GM06990 (cell line): ENCODE results near the gene DOCK9.

ENCODE experiments used
- DNase-seq: peaks from one replicate; pipeline ENCODE4 v3.0.0-alpha.2; 2011; ENCODE audit not compliant: insufficient read length; ENCODE audit errors: extremely low read depth
- H3K27me3 ChIP-seq: replicated peaks from 2 replicates; pipeline ENCODE4 v1.6.0; 2011; ENCODE audit warnings: low read length; ENCODE audit not compliant: control insufficient read depth, insufficient read depth
- H3K36me3 ChIP-seq: 2 replicates; pipeline ENCODE4 v1.5.1; 2011; ENCODE audit warnings: low read length; ENCODE audit not compliant: control insufficient read depth, insufficient read depth
- H3K4me3 ChIP-seq: replicated peaks from 2 replicates; pipeline ENCODE4 v1.5.1; 2011; ENCODE audit warnings: low read depth, mild to moderate bottlenecking, control low read depth, low read length
- TF ChIP-seq, protein P1 (sequence below): IDR thresholded peaks from 2 replicates; pipeline ENCODE4 v1.5.1; 2011; ENCODE audit warnings: low read length, control low read depth, mild to moderate bottlenecking, inconsistent platforms; ENCODE audit not compliant: insufficient read depth, poor library complexity, severe bottlenecking

DOCK9 gene

DNA sequence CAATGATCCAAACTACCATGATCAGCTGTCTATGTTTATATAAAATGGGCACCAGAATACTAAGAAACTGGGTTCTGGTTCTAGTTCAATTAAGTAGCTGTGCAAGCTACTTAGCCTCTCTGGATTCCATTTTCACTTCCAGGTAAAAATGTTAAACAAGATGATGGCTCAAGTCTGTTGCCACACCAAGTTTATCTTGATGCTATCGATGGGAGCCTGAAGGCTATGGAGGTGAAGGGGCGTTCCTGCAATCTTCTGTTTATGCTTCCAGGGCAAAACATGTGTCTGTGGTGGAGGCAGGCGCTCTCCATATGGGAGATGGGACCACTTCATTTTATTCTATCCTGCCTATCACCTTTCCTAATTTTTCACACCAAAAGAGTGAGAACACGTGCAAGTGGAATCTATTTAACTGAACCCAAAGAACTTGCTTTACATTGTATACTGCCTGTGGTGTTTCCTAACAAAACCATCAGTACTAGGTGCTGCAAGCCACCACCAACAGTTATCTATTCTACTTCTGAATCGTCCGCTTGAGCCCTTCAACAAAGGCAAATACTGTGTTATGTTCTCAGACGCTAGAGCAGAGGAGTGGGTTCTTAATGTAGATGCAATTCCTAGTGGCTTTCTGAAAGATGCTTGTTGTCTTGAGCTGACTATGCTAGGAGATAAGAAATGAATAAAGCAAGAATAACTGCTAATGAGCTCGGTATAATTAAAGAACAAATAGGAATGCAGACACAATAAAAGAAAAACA lies 70.9 kb downstream of the DOCK9 start:
- Histone ChIP-seq H3K27me3 (no peaks in the 10 kb centered on the region; the same call in 1 of the 2 replicates), H3K36me3 (no peaks in the 10 kb centered on the region; the same call in 1 of the 2 replicates), H3K4me3 (no peak overlapping the region)
- TF ChIP-seq, protein P1, sequence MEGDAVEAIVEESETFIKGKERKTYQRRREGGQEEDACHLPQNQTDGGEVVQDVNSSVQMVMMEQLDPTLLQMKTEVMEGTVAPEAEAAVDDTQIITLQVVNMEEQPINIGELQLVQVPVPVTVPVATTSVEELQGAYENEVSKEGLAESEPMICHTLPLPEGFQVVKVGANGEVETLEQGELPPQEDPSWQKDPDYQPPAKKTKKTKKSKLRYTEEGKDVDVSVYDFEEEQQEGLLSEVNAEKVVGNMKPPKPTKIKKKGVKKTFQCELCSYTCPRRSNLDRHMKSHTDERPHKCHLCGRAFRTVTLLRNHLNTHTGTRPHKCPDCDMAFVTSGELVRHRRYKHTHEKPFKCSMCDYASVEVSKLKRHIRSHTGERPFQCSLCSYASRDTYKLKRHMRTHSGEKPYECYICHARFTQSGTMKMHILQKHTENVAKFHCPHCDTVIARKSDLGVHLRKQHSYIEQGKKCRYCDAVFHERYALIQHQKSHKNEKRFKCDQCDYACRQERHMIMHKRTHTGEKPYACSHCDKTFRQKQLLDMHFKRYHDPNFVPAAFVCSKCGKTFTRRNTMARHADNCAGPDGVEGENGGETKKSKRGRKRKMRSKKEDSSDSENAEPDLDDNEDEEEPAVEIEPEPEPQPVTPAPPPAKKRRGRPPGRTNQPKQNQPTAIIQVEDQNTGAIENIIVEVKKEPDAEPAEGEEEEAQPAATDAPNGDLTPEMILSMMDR: no peak
- DNase-seq: no peak

GRCh38 chr13:98905199-98905598 lies 72.7 kb downstream of the DOCK9 start:
- Histone ChIP-seq H3K4me3 (no peak overlapping the region), H3K27me3 (no peaks in the 10 kb centered on the region; the same call in 1 of the 2 replicates), H3K36me3 (no peaks in the 10 kb centered on the region; the same call in 1 of the 2 replicates)
- DNase-seq: no peak
- TF ChIP-seq, protein P1: no peak

- DNase-seq: no peak
- Histone ChIP-seq H3K27me3 (no peaks in the 10 kb centered on the region), H3K4me3 (no peak overlapping the region), H3K36me3 (no peaks in the 10 kb centered on the region; the same call in none of the 2 replicates)
- TF ChIP-seq, protein P1: no peak
Measured at GRCh38 chr13:98900442-98900841, 77.4 kb downstream of the DOCK9 start.

DNA sequence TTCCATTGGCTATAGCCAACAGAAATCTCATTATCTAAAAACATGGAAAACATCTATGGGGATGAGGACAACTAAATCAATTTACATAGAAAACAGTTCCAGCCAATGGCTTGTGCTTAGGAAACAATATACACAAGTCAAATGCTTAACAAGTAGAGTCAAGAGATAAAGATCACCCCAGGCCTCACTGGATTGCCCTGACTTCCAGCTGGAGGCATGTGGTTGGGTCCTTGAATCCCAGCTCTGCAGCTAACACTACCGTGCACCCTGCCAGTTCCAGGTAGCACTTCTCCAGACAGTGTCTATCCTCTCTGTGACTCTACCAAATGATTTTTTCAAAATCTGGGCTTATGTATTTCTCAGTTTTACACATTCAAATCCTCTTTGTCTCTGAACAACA lies 80.2 kb downstream of the DOCK9 start:
- TF ChIP-seq, protein P1: no peak
- H3K4me3 ChIP-seq: no peak overlapping the region
- H3K36me3 ChIP-seq: no peaks in the 10 kb centered on the region; the same call in none of the 2 replicates
- DNase-seq: no peak
- H3K27me3 ChIP-seq: no peaks in the 10 kb centered on the region

GRCh38 chr13:98896868-98897144 lies 81.1 kb downstream of the DOCK9 start:
- H3K27me3 ChIP-seq: no peaks in the 10 kb centered on the region
- TF ChIP-seq, protein P1: no peak
- no peak for DNase-seq
- H3K4me3 ChIP-seq: no peak overlapping the region
- H3K36me3 ChIP-seq: no peaks in the 10 kb centered on the region; the same call in 1 of the 2 replicates
